KG1 (cell line): ENCODE results near the gene SULF2.

Source experiments
- DNase-seq: peaks from one replicate; lab custom pipeline; 2025; lab: John Stamatoyannopoulos, UW

The SULF2 gene

GRCh38 chr20:47735412-47736400 lies 49.6 kb downstream of the SULF2 start:
- no peak for DNase-seq

DNA sequence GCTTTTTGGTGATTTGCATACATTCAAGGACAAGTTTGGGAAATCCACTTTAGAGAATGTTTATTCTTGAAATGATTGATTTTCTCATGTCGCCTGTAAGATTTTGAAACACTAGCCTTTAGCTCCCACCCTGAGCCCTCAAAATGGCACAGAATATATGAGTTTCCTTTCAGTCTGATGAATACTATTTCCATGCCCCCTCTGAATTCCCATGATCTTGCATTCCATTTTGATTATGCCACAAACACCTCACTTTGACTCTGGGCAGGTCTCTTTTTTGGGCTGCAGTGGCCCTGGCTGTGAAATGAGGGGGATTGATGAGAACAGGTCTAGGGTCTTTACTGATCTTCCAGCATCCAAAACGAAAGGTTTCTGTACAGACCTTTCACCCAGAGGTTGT lies 50.4 kb downstream of the SULF2 start:
- no peak for DNase-seq

DNA sequence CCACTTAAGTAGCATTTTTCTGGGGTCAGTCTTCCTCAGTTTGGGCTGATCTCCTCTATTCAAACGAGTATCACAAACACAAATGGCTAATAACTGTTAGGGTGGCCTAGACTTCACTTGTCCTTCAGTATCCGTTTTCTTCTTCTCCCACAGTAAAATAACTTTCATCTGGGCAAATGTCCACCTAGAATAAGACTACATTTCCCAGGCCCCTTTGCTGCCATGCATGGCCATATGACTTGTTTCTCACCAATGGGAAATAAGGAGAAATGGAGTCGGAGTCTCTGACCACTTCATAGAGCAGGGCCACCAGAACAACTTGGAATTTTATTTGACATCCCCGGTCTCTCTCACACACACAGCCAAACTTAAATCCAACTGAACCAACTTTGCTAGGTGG lies 51.4 kb downstream of the SULF2 start:
- no peak for DNase-seq

DNA sequence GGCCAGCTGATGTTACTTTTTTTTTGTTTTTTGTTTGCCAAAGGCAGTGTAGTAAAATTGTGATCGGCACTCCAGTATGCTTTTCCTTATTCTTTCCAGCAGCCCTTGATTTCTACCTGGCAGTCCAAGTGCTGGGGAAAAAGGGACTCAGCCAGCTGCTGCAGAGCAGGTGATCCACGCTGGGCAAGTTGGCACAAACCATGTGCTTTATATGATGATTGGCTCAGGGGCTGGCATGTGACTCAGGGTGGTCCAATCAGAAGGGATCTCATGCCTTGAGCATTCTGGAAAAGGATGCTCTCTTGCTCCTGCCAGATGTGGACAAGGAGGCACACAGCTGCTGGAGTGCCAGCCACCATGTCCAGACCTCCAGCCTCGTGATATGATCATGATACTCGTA lies 54.5 kb downstream of the SULF2 start:
- DNase-seq = no peak

- DNase-seq = no peak
Observed at GRCh38 chr20:47729472-47729871, 55.8 kb downstream of the SULF2 start.

- DNase-seq = no peak
Observed at GRCh38 chr20:47727909-47728361, 57.3 kb downstream of the SULF2 start.

GRCh38 chr20:47727170-47727880 lies 58.0 kb downstream of the SULF2 start:
- peak; percentile 88 for DNase-seq

GRCh38 chr20:47726632-47727031 lies 58.6 kb downstream of the SULF2 start:
- DNase-seq = no peak

- DNase-seq = peak; percentile 83
Observed at GRCh38 chr20:47725248-47725973, 59.9 kb downstream of the SULF2 start.

DNA sequence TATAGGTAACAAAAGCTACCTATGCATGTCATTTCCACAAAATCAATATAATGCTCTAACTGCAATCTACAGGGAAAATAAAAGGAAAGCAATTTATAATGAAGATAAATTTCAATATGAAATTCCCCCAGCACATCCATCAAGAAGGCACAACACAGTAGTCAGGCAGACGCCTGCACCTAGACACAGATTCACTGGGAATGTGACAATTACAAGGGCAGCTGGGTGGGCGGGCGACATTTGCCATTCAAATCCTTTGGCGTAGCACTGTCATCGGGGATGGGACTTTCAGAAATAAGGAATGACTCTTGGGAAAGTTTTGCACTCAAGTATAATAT lies 60.4 kb downstream of the SULF2 start:
- no peak for DNase-seq

DNA sequence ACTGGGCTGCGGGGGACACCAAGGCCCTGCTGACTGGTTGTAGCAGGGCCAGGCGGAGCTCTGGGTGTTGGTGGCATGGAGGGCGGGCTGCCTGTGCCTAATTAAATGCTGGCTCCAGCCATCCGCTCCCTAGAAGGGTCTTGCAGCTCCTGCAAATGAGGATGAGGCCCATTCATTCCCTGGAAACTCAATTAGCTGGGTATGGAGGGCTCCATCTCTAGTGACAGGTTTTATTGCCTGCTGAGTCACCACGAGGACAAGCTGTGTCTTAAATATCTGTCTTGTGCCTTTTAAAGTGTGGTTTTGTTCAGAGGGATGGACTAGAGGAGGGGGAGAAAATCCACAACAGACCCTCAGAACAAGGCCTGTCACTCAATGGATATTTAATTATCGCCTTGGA lies 60.9 kb downstream of the SULF2 start:
- no peak for DNase-seq

GRCh38 chr20:47723322-47723721 lies 62.0 kb downstream of the SULF2 start:
- DNase-seq = no peak

DNA sequence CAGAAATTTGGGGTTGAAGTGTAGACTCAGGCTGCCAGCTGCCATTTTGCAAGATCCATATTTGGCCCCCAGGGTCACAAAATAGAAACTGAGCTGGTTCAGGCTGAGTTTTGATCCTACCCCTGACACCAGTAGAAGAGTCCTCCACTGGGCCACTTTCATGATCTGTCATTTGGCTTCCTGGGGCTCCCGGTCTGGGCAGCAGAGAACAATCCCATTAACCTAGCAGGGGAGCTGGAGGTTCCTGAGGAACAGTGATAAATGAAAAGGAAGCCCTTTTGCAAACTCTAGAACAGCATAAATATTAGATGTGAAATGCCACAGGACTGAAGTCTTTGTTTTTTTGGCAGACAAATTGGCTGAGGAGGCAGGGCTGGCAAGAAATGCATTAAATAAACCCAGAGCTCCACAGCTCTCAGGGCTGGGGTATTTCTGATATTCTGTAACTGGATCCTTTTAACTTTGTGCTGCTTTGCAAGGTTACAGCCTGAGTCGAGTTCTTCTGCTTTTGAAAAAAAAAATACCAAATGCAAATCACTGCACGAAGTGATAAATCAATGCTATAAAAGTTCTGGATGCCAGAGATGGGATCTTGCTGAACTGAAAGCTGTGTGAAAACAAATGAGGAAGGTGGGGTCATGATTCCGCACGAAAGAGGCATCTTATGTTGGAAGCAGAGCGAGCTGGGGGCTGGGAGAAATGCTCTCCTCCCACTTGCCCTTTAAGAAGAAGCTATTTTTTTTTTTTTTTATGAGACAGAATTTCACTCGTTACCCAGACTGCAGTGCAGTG lies 64.4 kb downstream of the SULF2 start:
- no peak for DNase-seq

GRCh38 chr20:47719625-47720024 lies 65.7 kb downstream of the SULF2 start:
- DNase-seq = no peak

DNA sequence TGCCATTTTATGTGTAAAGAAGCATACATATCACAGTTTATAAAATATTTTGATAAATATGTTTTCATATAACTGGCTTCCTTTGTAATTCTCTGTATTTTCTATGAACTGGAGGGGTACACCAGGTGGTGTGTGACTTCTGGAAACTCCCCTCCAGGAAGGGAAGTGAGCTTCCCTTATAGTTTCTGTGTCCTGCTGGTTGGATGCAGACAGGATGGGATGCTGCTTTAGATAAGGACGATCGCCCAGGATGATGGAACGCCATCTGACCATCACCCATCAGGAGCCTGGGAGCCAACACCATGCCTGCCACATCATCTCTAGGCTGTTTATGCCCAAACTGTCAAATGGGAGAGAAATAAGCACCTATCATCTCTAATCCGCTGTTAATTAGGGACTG lies 66.1 kb downstream of the SULF2 start:
- no peak for DNase-seq

- no peak for DNase-seq
Observed at GRCh38 chr20:47718398-47718797, 66.9 kb downstream of the SULF2 start.

GRCh38 chr20:47717421-47717820 lies 67.9 kb downstream of the SULF2 start:
- DNase-seq = no peak

- DNase-seq = no peak
Observed at GRCh38 chr20:47713878-47714450, 71.3 kb downstream of the SULF2 start.

DNA sequence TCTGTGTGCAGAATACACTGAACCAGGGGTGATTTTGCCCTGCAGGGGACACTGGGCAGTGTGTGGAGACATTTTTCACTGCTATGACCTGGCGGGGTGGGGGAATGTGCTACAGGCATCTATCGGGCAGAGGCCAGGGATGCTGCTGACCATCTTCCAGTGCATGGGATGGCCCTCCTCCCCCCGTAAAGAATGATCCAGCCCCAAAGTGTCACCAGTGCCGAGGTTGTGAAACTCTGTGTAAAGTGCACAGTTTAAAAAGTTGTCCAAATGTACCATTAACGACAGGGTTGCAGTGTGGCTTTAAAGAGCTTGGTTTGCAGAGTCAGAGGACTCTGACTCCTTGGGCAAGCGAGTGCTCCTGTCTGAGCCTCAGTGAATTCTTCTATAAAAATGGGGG lies 72.1 kb downstream of the SULF2 start:
- DNase-seq = no peak

GRCh38 chr20:47711046-47711752 lies 74.1 kb downstream of the SULF2 start:
- no peak for DNase-seq

- peak; percentile 24 for DNase-seq
Observed at GRCh38 chr20:47710665-47711045, 74.6 kb downstream of the SULF2 start.
